Dedifferentiated amniotic fluid mesenchymal stem cell (primary cell): Measurements from ENCODE around the gene NCOA4.
"Not testable (repeated sequence)": the region's sequence is repeated elsewhere in the genome, so short reads cannot be mapped to it uniquely, and the experiment has no call there.

Experiments used
- DNase-seq: peaks from one replicate; pipeline ENCODE4 v3.0.0-alpha.2; 2016; ENCODE audit errors: extremely low spot score

NCOA4 gene

DNA sequence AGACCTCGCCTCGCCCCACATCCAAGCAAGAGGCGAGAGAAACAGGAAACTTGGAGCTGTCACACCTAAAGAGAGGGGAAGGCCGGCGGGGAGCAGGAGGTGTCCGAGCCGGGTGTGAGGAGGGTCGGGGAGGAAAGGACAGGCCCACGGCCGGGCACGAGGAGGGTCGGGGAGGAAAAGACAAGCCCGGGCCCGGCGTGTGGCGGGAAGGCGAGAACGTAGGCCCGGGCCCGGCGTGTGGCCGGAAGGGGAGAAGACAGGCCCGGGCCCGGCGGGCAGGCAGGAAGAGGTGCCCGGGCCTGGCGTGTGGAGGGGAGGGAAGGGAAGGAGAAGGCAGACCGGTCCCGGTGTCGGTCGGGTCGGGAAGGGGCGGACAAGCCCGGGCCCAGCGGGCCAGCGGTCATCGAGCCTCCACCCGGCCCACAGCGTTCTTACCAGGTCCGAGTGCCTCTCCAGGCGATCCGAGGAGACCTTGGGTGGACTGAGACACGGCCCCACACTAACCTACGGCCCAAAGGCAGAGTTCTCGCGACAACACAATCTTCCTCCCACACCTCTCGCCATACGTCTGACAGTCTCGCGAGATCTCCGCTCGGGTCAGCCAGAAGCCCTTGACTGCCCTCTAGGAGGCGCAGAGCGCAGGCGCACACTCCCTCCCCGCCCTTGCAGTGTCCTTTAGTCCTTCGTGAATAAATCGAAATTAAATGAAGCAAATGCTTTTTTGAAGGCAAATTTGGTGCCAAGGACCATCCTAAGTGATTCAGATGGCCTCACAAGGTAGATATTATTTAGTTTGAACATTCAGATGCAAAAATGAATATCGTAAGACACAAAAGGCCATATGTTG lies at the start of gene NCOA4:
Gene NCOA4, minus strand, starts transcription at position 533 of the 847 bp plus-strand sequence. CDS start 13,943 bp downstream, outside the sequence.
- peak; percentile 99 for DNase-seq

DNA sequence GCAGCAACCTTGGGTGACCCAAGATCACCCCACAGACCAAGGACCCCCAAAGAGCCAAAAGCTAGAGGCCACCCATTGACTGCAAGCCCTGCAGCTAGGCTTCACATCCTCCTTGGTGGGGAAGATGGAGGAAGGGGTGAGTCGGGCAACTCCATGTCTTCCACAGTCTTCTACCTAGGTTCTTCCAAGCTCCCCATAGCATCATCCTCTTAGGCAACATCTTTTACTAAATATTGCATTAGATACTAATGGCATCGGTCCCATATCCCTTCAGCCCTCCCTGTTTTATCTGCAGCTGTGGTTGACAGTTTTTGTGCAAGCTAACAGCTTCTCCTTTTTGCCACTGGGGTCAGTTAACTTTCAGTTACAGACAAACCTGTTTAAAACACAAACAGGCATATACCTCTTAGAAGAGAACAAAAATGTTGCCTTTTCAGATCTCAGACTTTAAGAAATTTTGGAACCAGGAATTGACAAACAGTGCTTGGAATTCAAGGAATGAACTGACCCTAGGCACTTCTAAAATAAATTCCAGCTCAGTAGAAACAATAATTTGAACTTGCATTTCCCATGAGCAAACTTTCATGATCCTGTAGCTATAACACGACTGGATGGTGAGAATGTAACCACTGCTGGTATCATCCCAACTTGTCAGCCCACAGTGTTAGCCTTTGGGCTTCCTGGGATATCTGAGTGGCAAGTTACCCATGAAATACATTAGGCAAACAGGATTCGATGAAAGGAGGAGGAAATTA lies 49.6 kb upstream of the NCOA4 start:
- no peak for DNase-seq

DNA sequence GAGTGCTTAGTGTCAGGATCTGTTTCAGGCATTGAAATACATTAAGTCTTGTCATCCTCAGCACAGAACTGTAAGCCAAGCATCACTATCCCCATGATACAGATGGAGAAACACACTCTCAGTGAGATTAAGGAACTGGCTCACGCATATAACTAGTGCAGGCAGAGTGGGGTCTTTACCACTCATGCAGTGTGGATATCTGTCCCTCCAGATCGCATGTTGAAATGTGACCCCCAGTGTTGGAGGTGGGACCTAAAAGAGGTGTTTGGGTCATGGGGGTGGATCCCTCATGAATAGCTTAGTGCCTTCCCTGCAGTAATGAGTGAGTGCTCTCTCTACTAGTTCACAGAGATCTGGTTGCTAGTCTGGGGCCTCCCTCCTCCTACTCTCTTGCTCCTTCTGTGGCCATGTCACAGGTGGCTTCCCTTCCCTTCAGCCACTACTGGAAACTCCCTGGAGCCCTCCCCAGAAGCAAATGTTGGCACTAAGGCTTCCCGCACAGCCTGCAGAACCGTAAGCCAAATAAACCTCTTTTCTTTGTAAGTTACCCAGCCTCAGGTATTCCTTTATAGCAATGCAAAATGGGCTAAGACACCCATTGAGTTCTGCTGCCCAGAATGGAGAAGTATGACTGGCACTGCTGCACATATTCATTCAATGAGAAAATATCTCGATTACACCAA lies 47.4 kb upstream of the NCOA4 start:
- no peak for DNase-seq

DNA sequence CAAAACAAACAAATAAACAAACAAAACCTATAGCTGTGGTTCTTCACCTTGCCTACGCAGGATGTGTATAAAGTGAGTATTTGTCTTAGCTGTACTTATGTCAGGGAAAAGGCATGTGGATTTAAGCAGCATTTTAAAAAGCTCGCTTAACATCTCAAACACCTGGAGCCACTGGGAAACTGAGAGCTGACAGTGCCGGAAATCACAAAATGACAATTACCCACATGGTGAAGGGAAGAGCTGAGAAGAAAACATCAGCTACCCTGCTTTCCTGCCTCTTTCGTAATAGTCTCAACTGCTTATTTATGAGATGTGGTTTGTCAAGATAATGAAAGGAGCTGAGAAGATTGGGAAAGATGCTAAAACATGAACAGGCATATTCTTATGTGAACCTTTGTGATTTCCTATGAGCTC lies 46.7 kb upstream of the NCOA4 start:
- no peak for DNase-seq

DNA sequence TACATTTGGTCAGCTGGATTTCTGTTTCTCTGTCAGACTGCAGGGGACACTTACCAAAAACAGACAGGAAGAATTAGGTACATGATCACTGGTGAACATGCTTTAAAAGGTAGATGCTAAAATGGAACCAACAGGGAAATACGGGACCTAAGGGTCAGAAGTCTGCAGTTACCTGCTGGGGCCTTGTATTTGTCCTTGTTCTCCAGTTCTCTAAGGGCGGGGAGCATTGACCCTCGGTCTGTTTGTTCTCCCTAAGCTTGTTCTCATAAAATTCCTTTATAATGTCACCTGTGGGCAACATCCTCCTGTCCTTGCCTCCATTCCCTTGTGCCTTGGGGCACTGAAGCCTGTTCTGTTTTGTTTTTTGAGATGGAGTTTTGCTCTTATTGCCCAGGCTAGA lies 45.4 kb upstream of the NCOA4 start:
- DNase-seq, result no peak

DNA sequence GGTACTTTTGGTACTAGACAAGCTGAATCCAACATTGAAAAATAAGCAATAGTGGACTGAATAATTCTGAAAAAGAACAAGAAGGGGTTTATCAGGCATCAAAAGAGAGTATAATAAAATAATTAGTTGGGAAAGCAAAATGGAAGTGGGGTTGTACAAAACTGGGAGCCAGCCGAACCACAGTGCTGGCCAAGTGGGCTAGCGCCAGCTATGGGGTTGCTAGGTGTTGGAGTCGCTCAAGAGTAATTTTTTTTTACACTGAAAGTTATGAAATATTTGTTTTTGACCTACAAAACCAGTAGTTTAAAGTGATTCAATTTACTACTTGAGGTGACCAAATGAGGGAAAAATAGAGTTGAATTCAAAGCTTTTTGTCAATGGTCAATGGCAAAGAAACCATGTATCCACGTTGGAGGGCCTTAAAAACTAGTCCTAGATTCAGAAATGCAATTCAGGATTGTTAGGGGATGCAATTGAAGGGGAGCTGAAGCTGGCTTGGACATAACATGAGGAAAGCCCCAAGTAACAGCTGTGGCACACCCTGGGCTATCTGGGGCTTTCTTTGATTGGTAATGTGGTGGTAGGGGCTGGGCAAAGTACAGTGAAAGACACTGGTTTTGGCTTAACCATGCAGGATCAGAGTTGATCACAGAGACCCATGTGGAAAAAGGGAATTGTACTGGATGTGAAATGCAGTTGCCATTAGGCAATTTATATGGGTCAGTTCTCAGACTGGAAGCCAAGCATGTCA lies 43.9 kb upstream of the NCOA4 start:
- DNase-seq, result no peak

DNA sequence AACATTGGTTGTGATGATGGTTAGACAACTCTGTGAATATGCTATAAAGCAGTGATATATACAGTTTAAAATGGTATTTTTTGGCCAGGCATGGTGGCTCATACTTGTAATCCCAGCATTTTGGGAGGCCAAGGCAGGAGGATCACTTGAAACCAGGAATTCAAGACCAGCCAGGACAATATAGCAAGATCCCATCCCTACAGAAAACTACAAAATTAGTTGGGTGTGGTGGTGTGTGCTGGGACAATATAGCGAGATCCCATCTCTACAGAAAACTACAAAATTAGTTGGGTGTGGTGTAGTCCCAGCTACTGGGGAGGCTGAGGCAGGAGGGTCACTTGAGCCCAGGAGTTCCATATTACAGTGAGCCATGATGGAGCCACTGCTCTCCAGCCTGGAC lies 43.1 kb upstream of the NCOA4 start:
- DNase-seq, result no peak

DNA sequence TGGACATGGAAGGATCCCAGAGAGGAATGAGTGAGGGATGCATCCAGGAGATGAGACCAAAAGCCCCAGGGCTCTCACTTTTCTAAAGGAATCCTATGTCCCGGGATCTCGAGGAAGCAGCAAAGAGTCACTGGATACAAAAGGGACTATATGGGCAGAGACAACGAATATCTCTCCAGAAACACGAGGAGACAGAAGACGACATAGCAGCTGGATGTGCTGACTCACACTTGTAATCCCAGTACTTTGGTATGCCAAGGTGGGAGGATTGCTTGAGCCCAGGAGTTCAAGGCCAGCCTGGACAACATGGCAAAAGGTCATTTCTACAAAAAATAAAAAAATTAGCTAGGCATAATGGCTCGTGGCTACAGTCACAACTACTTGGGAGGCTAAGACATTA lies 40.3 kb upstream of the NCOA4 start:
- no peak for DNase-seq

DNA sequence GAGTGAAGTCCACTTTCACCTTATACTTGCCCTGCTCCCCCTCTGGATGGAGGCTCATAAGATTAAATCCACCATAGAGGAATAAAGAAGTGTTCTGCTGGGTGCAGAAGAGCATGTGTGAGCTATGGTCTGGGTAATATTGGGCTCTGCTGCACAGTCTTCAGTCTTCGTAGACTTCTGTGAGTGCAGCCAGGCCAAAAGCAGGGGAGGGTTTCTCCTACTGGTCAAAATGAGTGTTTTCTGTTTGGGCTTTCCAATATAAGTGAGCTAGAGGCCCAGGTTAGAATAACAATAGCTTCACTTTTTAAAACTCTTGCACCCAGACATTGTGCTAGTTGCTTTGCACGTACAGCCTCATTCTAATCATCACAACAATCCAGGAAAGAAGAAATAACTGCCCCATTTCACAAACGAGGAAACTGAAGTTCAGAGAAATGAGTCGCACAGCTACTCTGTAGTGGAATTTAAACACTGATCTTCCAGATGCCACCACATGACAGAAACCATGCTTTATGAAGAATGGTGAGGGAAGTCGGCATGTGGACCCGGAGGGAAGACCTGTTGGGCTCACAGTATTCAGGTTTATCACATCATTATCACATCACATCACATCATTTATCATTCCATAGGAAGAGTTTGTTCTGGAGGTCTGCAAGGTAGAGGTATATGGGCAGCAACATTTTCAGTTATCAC lies 39.5 kb upstream of the NCOA4 start:
- DNase-seq, result no peak

DNA sequence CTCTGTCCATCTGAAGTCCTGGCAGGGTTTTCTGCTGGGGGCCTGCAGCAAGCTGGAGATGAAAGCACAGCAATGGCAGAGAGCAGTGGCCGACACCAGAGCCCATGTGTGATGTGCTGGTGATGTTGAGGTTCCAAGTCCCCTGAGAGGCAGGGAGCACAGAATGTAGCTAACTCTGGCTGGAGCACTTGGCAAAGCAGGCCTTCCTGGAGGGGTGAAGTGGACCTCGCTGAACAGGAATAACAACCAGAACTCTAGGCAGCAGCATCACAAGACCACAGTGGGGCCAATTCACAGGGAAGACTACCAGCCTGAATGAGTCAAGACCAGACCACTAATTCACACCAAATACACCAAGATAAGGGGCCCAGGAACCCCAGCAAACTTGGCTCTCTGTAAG lies 38.5 kb upstream of the NCOA4 start:
- DNase-seq, result no peak

DNA sequence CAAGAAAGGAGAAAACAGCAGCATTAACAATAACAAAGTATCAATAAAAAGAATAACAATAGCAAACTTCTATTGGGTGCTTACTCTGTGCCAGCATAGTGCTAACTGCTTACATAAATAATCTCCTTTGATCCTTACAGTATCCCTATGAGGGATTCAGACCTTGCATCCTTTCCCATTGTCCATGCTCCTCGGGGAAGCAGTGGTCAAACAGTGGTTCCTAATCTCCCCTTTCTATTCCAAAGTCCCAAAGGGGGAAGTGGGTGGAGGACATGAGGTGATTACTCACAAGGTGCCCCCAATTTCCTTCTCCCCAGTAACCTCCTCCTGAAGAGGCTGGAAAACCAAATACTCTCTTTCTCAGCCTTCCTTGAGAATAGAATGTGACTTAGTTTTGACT lies 37.7 kb upstream of the NCOA4 start:
- no peak for DNase-seq

DNA sequence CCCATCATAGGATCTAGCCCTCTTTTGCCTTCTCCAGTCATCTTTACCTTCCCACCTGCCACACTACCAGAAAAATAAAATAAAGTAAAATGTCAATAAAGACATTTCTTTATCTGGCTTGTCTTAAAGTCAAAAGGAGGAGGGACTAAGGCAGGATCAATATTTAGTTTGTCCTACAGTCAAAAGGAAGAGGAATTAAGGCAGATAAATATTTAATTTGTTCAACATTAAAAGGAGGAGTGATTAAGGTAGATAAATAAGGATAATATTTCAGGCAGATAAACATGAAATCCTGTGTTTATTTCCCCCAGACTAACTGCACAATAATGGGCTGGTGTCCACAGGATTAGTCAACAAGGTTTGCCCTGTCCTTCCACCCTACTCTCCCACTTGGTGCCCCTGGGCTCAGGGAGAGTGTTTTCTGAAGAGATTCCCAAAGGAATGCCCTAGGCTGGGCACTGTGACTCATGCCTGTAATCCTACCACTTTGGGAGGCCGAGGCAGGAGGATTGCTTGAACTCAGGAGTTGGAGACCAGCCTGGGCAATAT lies 33.9 kb upstream of the NCOA4 start:
- DNase-seq, result no peak

DNA sequence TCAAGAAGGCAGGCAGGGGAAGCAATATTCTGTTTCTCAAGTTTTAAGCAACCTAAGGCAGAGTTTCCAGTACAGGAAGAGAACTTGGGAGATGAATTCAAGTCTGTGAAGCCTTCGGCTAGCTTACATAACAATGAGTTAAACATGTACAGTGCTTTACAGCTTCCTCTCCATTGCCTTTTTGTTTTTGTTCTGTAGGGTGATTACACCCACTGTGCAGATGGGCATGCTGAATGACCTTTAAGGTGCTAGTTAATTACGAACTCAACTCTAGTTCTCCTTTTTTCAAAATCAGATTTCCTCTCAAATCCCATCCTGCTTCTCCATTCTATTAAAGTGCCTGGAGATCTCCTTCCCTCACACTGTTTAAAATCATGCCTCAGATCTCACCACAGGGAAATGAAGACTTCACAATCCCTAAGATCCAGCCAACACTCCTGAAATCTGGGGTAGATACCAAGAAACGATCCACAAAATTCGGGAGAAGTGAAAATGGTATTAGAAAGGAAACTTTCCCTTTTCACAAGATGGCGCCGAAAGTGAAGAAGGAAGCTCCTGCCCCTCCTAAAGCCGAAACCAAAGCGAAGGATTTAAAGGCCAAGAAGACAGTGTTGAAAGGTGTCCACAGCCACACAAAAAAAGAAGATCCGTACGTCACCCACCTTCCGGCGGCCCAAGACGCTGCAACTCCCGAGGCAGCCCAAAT lies 32.5 kb upstream of the NCOA4 start:
- DNase-seq, result no peak

DNA sequence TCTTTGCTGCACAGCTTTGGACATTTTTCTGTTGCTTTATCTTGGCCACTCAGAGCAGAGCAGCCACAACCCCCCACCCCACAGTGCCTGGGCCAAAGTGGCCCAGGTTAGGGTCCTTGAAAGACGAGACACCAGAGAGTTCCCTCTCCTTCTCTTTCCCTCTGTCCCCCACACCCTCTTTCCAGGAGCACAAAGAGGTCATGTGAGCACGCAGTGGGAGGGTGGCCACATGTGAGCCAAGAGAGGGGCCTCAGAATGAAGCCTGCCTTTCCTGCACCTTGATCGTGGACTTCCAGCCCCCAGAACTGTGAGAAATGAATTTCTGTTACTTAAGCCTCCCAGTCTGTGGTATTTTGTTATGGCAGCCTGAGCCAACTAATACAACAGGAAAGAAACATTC lies 30.3 kb upstream of the NCOA4 start:
- DNase-seq, result no peak

DNA sequence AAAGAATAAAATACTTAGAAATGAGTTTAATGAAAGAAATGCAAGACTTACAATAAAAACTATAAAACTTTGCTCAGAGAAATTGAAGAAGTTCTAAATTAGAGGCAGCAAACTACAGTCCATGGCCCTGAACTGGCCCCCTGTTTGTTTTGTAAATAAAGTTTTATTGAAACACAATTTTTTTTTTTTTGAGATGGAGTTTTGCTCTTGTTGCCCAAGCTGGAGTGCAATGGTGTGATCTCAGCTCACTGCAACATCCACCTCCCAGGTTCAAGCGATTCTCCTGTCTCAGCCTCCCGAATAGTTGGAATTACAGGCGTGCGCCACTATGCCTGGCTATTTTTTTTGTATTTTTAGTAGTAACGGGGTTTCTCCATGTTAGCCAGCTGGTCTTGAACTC lies 27.5 kb upstream of the NCOA4 start:
- DNase-seq, result not testable (repeated sequence)

DNA sequence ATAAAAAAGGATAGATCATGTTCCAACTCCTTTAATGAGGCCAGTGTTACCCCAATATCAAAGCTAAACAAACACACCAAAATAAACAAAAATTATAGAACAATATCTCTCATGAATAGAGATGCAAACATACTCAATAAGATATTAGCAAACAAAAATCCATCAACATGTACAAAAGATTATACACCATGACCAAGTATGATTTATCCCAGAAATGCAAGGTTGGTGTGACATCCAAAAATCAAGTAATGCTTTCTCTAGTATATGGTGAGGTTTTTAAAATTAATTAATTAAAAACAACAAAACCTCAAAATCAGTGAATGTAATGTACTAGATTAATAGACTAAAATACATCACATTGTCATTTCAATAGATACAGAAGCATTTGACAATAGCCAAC lies 26.6 kb upstream of the NCOA4 start:
- DNase-seq, result no peak

DNA sequence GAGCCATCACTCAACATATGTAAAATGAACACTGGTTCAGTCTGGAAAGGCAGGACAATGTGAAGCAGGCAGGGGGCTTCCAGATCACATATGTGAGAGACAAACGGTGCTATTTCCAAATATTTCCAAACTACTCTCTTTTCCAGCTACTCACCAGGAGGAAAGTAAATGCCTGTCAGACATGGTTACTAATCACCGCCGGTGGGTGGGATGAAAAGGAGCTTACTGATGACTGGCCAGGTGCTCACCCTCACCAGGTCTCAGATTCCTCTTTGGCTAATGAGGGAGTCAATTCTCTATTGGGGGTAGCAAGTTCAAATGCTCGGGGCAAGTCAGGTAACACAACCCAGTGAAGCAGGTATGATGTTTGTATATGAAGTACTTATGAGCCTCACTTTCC lies 25.3 kb upstream of the NCOA4 start:
- no peak for DNase-seq

DNA sequence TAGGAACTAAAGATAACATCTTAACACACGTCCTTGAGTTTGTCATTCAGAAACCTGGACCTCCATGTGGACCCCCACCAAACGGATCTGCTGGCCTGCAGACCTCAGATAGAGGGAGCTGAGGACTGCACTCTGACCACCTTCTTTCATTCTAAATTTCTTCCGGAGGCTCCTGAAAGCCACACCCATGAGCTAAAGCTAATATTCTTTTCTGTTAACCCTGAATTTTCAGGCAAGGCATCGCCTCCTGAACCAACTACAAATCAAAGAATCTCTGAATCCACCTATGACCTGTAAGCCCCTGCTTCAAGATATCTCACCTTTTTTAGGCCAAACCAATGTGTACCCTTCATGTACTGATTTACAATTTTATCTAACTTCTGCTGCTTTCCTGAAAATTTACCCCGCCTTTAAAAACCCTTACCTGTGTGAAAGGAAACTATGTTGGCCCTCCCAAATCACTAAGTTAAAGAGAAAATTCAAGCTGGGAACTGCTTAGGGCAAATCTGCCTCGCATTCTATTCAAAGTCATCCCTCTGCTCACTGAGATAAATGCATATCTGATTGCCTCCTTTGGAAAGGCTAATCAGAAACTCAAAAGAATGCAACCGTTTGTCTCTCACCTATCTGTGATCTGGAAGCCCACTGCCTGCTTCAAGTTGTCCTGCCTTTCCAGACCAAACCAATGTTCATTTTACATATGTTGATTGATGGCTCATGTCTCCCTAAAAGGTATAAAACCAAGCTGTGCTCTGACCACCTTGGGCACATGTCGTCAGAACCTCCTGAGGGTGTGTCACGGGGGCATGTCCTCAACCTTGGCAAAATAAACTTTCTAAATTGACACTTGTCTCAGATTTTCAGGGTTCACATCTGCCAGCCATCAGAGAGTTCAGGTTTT lies 23.4 kb upstream of the NCOA4 start:
- no peak for DNase-seq

DNA sequence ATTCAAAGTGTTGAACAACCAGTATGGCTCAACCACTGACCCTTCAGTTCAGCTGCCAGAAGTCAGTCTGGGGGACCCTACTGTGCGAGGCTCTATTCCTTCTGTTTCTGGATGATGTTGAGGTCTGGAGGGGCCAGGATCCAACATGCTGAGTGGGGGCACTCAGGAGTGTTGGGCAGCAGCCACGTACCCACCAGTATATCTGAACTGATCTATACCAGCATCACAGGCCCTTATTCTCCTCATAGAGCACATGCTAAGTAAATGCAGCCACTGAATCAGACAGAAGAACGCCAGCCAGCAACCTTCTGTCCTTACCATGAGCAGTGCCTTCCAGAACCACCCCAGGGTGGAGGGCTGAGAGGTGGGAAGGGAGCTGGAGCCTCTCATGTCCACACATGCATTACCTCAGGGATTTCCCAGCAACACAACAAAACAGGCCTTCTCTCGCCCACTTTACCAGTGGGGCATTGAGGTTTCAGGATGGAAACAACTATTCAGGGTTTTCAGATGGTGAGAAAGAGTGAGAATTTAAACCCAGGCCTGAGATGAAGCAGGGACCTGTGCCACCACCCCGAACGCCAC lies 22.5 kb upstream of the NCOA4 start:
- DNase-seq, result no peak
